ENCODE data around the gene TMEM117.

DNA sequence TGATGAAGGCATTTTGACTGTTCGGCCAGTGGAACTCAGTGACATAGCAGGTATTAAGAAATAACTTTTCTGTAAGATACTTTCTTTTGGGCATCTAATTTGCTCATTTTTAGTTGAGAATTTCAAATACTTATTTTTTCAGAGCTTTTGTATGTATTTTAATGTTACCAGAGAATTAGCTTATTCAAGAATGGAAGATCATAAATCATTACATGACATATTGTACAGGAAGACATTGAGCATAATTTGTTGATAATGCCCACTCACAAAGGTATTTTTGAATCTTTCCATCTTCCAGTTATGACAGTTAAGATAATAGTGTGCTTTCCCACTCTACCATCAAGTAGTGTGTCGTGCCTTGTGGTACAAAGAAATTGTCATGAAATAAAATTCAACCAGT, 36.5 kb downstream of the TMEM117 start:
- TF ChIP-seq POLR2A (IDR thresholded peaks at IDR 0.05), result no peak
- TF ChIP-seq, protein P1, sequence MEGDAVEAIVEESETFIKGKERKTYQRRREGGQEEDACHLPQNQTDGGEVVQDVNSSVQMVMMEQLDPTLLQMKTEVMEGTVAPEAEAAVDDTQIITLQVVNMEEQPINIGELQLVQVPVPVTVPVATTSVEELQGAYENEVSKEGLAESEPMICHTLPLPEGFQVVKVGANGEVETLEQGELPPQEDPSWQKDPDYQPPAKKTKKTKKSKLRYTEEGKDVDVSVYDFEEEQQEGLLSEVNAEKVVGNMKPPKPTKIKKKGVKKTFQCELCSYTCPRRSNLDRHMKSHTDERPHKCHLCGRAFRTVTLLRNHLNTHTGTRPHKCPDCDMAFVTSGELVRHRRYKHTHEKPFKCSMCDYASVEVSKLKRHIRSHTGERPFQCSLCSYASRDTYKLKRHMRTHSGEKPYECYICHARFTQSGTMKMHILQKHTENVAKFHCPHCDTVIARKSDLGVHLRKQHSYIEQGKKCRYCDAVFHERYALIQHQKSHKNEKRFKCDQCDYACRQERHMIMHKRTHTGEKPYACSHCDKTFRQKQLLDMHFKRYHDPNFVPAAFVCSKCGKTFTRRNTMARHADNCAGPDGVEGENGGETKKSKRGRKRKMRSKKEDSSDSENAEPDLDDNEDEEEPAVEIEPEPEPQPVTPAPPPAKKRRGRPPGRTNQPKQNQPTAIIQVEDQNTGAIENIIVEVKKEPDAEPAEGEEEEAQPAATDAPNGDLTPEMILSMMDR (IDR thresholded peaks at IDR 0.05), result no peak
